K562 (cell line): ENCODE data around the gene DUSP28. TPM values are rescaled to one million over a fixed set of nuclear protein-coding genes. Genes with fewer than 3 reads are reported as not detected.

ENCODE experiments used
- ARNT ChIP-seq, 2 experiments: fragments of 450-650 bp; IDR thresholded peaks; 2 replicates each; pipeline ENCODE4 v1.6.1; 2016; ENCODE audit warnings: mild to moderate bottlenecking in 1 of 2
- BACH1 ChIP-seq: fragments of 200-800 bp; sonication (Bioruptor generic); IDR thresholded peaks from 2 replicates; pipeline ENCODE4 v1.6.1; 2016; ENCODE audit warnings: missing genetic modification characterization, missing compliant biosample characterization
- BCL6 ChIP-seq: fragments of 250-450 bp; sonication (Bioruptor Pico); IDR thresholded peaks from 2 replicates; pipeline ENCODE4 v1.4.0; 2020
- BRF1 ChIP-seq: IDR thresholded peaks from 3 replicates; pipeline ENCODE4 v1.6.1; 2011; ENCODE audit warnings: borderline replicate concordance, mild to moderate bottlenecking; ENCODE audit not compliant: insufficient read length; ENCODE audit errors: extremely low read depth
- CREM ChIP-seq: IDR thresholded peaks from 2 replicates; pipeline ENCODE4 v1.6.1; 2014; ENCODE audit warnings: antibody characterized with exemption, low read depth
- CXXC5 ChIP-seq: fragments of 250-450 bp; sonication (Bioruptor Pico); IDR thresholded peaks from 2 replicates; pipeline ENCODE4 v1.8.0; 2022; ENCODE audit warnings: inconsistent platforms, mild to moderate bottlenecking, moderate library complexity
- E2F6 ChIP-seq, 2 experiments: IDR thresholded peaks; 2 replicates each; pipeline ENCODE4 v1.6.1; 2011; ENCODE audit warnings: borderline replicate concordance in 1 of 2, control low read depth in 1 of 2, low read depth in 1 of 2, low read length in 1 of 2, mild to moderate bottlenecking in 1 of 2, mixed read lengths in 1 of 2, moderate library complexity in 1 of 2; ENCODE audit not compliant: insufficient read depth in 1 of 2, insufficient read length in 1 of 2, poor library complexity in 1 of 2, severe bottlenecking in 1 of 2; ENCODE audit errors: extremely low read depth in 1 of 2
- HNRNPL ChIP-seq: fragments of 200-400 bp; formaldehyde crosslinking; IDR thresholded peaks from 2 replicates; pipeline ENCODE4 v1.6.1; 2017; ENCODE audit warnings: low read depth, mild to moderate bottlenecking, low read length
- MTA3 ChIP-seq: fragments of 450-650 bp; formaldehyde crosslinking; IDR thresholded peaks from 2 replicates; pipeline ENCODE4 v1.6.1; 2017; ENCODE audit warnings: mild to moderate bottlenecking, borderline replicate concordance
- MYBL2 ChIP-seq, 2 experiments: fragments of 450-650 bp in 1 of 2; sonication (generic) in 1 of 2; formaldehyde crosslinking in 1 of 2; IDR thresholded peaks; 2 replicates each; pipeline versions ENCODE4 v1.6.1 to v1.8.1; 2017 to 2022; ENCODE audit warnings: borderline replicate concordance in 1 of 2, inconsistent platforms in 1 of 2, low read depth in 1 of 2, mild to moderate bottlenecking in 1 of 2, missing genetic modification reagents in 1 of 2, moderate library complexity in 1 of 2
- NONO ChIP-seq, 2 experiments: fragments of 200-400 bp in 1 of 2; fragments of 450-650 bp in 1 of 2; formaldehyde crosslinking in 1 of 2; IDR thresholded peaks; 2 replicates each; pipeline ENCODE4 v1.6.1; 2017; ENCODE audit warnings: low read depth in 2 of 2, mild to moderate bottlenecking in 2 of 2, moderate library complexity in 2 of 2, low read length in 1 of 2
- SUPT5H ChIP-seq: fragments of 450-650 bp; IDR thresholded peaks from 2 replicates; pipeline ENCODE4 v1.6.1; 2016
- TBL1XR1 ChIP-seq, 2 experiments: IDR thresholded peaks; 2 replicates each; pipeline ENCODE4 v1.6.1; 2012; ENCODE audit warnings: improper control_type of control experiment in 2 of 2, low read length in 2 of 2, mild to moderate bottlenecking in 1 of 2
- ZNF449 ChIP-seq: fragments of 250-450 bp; sonication (Bioruptor Pico); IDR thresholded peaks from 2 replicates; pipeline ENCODE4 v1.8.0; 2022; ENCODE audit warnings: moderate library complexity, mild to moderate bottlenecking, inconsistent platforms
- ZNF717 ChIP-seq: fragments of 250-450 bp; sonication (Bioruptor Pico); IDR thresholded peaks from 2 replicates; pipeline ENCODE4 v1.5.0; 2021
- polyA plus RNA-seq, 8 experiments: library from polyadenylated mRNA; depleted of rRNA in 4 of 8; stranded (reverse) in 5 of 8; unstranded in 3 of 8; fragments of >200 nt; fragmentation: Nextera tagmentation in 2 of 8; fragmentation: Illumina TruSeq in 1 of 8; extraction: Ambion mirVana in 2 of 8; extraction: Trizol in 1 of 8; gene quantifications; 2 replicates each; pipeline versions ENCODE4 v1.2.1 to v1.2.3, GENCODE V29; 2011 to 2014; ENCODE audit warnings: inconsistent platforms in 1 of 8, missing spikeins in 1 of 8
- total RNA-seq, 7 experiments: library from RNA; depleted of rRNA in 6 of 7; stranded (reverse); fragments of >200 nt in 6 of 7; fragmentation: Illumina TruSeq in 2 of 7; extraction: Trizol in 2 of 7; gene quantifications; 2 replicates each; pipeline versions ENCODE4 v1.2.1 to v1.2.3, GENCODE V29; 2011 to 2021; ENCODE audit warnings: low replicate concordance in 1 of 7
- TF ChIP-seq, protein P1 (sequence below): fragments of 450-650 bp; IDR thresholded peaks from 2 replicates; pipeline ENCODE4 v1.6.1; 2016; ENCODE audit warnings: low read depth, mild to moderate bottlenecking, moderate library complexity

The DUSP28 gene
- total and polyA plus RNA-seq, 9 of the 15 experiments (the other 6 are each of a cell fraction or from before 2014, with no cell fraction given) = 2.8 to 8.1 (median 4.2) TPM

GRCh38 chr2:240566203-240567136, 6.3 kb downstream of the DUSP28 start (continued):
- TF ChIP-seq BCL6 (CRISPR knock-in tag) = no peak
- TF ChIP-seq MTA3 = no peak
- no peak for TF ChIP-seq ARNT (IDR thresholded peaks at IDR 0.05)
- TF ChIP-seq ZNF449 (CRISPR knock-in tag) = no peak
- TF ChIP-seq CREM = peak; percentile 54
- TF ChIP-seq BACH1 (tag) = no peak
- no peak for TF ChIP-seq BRF1
- TF ChIP-seq SUPT5H = peak; percentile 58
- TF ChIP-seq MYBL2 (IDR thresholded peaks at IDR 0.05; ENCODE audit: low read depth) = no peak
- no peak for TF ChIP-seq MYBL2 (CRISPR knock-in tag; IDR thresholded peaks at IDR 0.05; ENCODE audit: borderline replicate concordance)
- TF ChIP-seq, protein P1, sequence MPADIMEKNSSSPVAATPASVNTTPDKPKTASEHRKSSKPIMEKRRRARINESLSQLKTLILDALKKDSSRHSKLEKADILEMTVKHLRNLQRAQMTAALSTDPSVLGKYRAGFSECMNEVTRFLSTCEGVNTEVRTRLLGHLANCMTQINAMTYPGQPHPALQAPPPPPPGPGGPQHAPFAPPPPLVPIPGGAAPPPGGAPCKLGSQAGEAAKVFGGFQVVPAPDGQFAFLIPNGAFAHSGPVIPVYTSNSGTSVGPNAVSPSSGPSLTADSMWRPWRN = no peak
- no peak; the same call in 1 of the 2 replicates for TF ChIP-seq CXXC5 (CRISPR knock-in tag)
- no peak for TF ChIP-seq HNRNPL
- no peak for TF ChIP-seq TBL1XR1 (IDR thresholded peaks at IDR 0.05; ENCODE audit: low read length in 2 of 2)
- TF ChIP-seq E2F6 (IDR thresholded peaks at IDR 0.05; ENCODE audit: borderline replicate concordance in 1 of 2, extremely low read depth in 1 of 2, insufficient read depth in 1 of 2, insufficient read length in 1 of 2, low read depth in 1 of 2, low read length in 1 of 2, poor library complexity in 1 of 2, severe bottlenecking in 1 of 2) = peak in 1 of 2 experiments; percentile 28
- no peak for TF ChIP-seq ZNF717 (CRISPR knock-in tag)
- no peak for TF ChIP-seq NONO (IDR thresholded peaks at IDR 0.05; ENCODE audit: low read depth in 2 of 2, low read length in 1 of 2)
